CD4-positive, CD25-positive, alpha-beta regulatory T cell (primary cell): Measurements from ENCODE around the gene SOX8. TPM values are rescaled to one million over a fixed set of nuclear protein-coding genes. Genes with fewer than 3 reads are reported as not detected.

ENCODE experiments used
- ATAC-seq, 2 donors: fragments of 150-1000 bp; cut with Tn5 transposase; one replicate each; pipeline ENCODE4 v1.10.0; 2021; ENCODE audit warnings: low read depth in 2 of 2, moderate number of reproducible peaks in 2 of 2, moderate library complexity in 1 of 2
- DNase-seq, 3 donors: peaks; one replicate each; pipeline versions ENCODE4 v3.0.0 to v3.0.0-alpha.2; 2012 to 2022; ENCODE audit warnings: mixed read lengths in 1 of 3
- H3K27ac ChIP-seq: one replicate; pipeline ENCODE4 v1.7.0; 2013; ENCODE audit warnings: mild to moderate bottlenecking, low read length; ENCODE audit not compliant: insufficient read depth, poor library complexity, severe bottlenecking
- H3K27me3 ChIP-seq: one replicate; pipeline ENCODE4 v1.7.0; 2013; ENCODE audit warnings: low read length; ENCODE audit not compliant: control insufficient read depth, insufficient read depth
- H3K36me3 ChIP-seq: one replicate; pipeline ENCODE4 v1.7.0; 2013; ENCODE audit warnings: mild to moderate bottlenecking, low read length, moderate library complexity; ENCODE audit not compliant: control insufficient read depth, insufficient read depth
- H3K4me1 ChIP-seq: 2 replicates; pipeline ENCODE4 v1.7.0; 2013; ENCODE audit warnings: mild to moderate bottlenecking, low read length; ENCODE audit not compliant: insufficient read depth, control insufficient read depth, poor library complexity, severe bottlenecking
- H3K4me3 ChIP-seq: one replicate; pipeline ENCODE4 v1.7.0; 2013; ENCODE audit warnings: low read depth, mild to moderate bottlenecking, low read length, moderate library complexity
- H3K9me3 ChIP-seq, 2 experiments: 1 replicate in 1 of 2; 2 replicates in 1 of 2; pipeline ENCODE4 v1.7.0; 2013; ENCODE audit warnings: low read length in 2 of 2, mild to moderate bottlenecking in 1 of 2, moderate library complexity in 1 of 2; ENCODE audit not compliant: control insufficient read depth in 2 of 2
- H3K27ac Mint-ChIP-seq, 3 donors: one replicate each; pipeline ENCODE4 v1.8.0; 2020 to 2022; ENCODE audit warnings: mild to moderate bottlenecking in 3 of 3, mixed read lengths in 3 of 3, moderate library complexity in 2 of 3
- H3K27me3 Mint-ChIP-seq: one replicate; pipeline ENCODE4 v1.8.0; 2022; ENCODE audit warnings: mild to moderate bottlenecking, mixed read lengths
- H3K36me3 Mint-ChIP-seq: one replicate; pipeline ENCODE4 v1.8.0; 2020; ENCODE audit warnings: mixed read lengths
- H3K4me1 Mint-ChIP-seq, 4 donors: one replicate each; pipeline ENCODE4 v1.8.0; 2020 to 2022; ENCODE audit warnings: mixed read lengths in 4 of 4, mild to moderate bottlenecking in 1 of 4
- H3K4me3 Mint-ChIP-seq, 4 donors: one replicate each; pipeline ENCODE4 v1.8.0; 2020 to 2022; ENCODE audit warnings: mild to moderate bottlenecking in 4 of 4, mixed read lengths in 4 of 4, moderate library complexity in 3 of 4
- H3K9me3 Mint-ChIP-seq, 7 donors: one replicate each; pipeline ENCODE4 v1.8.0; 2020 to 2022; ENCODE audit warnings: mixed read lengths in 7 of 7, mild to moderate bottlenecking in 3 of 7, moderate library complexity in 2 of 7
- polyA plus RNA-seq, 4 donors: library from polyadenylated mRNA; unstranded; fragments of 300-500 nt; fragmentation: Illumina TruSeq; gene quantifications; one replicate each; pipeline ENCODE4 v1.2.3, GENCODE V29; 2021
- total RNA-seq: library from RNA; stranded (reverse); gene quantifications from one replicate; pipeline ENCODE4 v1.2.3, GENCODE V29; 2022

Gene SOX8
- total and polyA plus RNA-seq, 5 donors from 2014 or later = 0.16 to 1.1 (median 0.29) TPM

DNA sequence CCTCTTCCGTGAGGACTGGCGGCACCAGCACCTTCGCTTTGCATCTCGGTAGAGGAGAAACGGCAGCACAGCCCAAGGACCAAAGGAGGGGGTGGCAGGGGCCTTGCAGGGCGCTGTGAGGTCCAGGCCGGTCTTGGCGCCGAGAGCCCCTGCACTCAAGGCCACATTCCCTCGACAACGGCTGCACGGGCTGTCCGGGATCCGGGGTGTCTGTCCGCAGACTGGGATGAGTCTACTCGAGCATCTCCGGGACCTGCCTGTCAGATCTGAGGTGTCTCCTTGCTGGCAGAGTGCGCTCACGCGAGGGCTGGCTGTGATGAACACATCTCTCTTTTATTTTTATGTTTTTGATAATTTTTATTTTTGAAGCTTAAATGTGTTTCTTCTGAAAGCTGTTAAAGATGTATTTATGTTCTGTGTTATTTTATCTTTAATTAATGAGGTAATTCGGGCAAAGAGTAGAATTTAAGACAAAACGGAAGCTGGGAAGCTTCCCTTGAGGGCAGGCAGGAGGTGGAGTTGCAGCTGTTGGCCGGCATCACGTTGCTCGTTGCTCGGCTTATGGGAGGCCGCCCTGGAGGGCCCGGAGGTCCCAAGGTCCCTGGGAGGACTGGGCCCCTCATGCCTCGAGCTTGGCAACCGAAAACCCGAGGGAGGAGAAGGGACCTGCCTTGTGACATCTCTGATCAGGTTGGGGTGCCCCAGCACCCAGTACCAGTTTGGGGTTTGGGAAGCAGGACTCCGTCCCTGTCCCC lies 4.3 kb downstream of the SOX8 start:
- Mint-ChIP-seq H3K27ac (no peak overlapping the region), H3K36me3 (no peaks in the 10 kb centered on the region), H3K9me3 (no peaks in the 10 kb centered on the region), H3K27me3 (no peaks in the 10 kb centered on the region), H3K4me3 (peak overlapping the region in 2 of 4 donors; percentile 4 to 74), H3K4me1 (peaks cover 0 to 2% (median 0%) of the 10 kb centered on the region in 4 donors)
- no peaks in the 10 kb centered on the region for H3K36me3 ChIP-seq
- no peak for DNase-seq
- H3K4me1 ChIP-seq = peaks cover 8% of the 10 kb centered on the region
- no peak overlapping the region for H3K27ac ChIP-seq
- H3K4me3 ChIP-seq = no peak overlapping the region
- no peaks in the 10 kb centered on the region for H3K27me3 ChIP-seq
- no peaks in the 10 kb centered on the region for H3K9me3 ChIP-seq
- no peak for ATAC-seq

DNA sequence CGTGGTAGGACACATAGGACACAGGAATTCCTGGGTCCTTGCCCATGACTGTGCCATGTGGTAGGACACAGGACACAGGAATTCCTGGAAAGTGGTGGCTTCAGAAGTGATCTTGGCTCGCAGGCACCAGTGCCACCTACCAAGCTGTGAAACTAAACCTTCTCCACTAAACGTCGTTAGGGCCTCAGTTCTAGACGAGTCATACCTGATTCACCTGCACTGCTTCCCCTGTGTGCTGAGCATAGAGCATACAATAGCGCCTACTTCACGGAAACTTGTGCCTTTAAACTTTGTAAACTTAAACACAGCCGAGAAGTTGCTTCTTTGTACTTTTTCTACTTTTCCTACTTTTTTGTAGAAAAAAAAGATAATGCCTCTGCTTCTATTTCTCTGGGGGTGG lies 4.8 kb downstream of the SOX8 start:
- ATAC-seq = no peak
- Mint-ChIP-seq H3K9me3 (no peaks in the 10 kb centered on the region), H3K27me3 (no peaks in the 10 kb centered on the region), H3K4me1 (peaks cover 0 to 2% (median 0%) of the 10 kb centered on the region in 4 donors), H3K4me3 (peak overlapping the region in 1 of 4 donors; percentile 4), H3K36me3 (no peaks in the 10 kb centered on the region), H3K27ac (no peak overlapping the region)
- H3K27me3 ChIP-seq = no peaks in the 10 kb centered on the region
- peaks cover 5% of the 10 kb centered on the region for H3K4me1 ChIP-seq
- no peaks in the 10 kb centered on the region for H3K9me3 ChIP-seq
- no peaks in the 10 kb centered on the region for H3K36me3 ChIP-seq
- no peak overlapping the region for H3K27ac ChIP-seq
- no peak overlapping the region for H3K4me3 ChIP-seq
- no peak for DNase-seq

DNA sequence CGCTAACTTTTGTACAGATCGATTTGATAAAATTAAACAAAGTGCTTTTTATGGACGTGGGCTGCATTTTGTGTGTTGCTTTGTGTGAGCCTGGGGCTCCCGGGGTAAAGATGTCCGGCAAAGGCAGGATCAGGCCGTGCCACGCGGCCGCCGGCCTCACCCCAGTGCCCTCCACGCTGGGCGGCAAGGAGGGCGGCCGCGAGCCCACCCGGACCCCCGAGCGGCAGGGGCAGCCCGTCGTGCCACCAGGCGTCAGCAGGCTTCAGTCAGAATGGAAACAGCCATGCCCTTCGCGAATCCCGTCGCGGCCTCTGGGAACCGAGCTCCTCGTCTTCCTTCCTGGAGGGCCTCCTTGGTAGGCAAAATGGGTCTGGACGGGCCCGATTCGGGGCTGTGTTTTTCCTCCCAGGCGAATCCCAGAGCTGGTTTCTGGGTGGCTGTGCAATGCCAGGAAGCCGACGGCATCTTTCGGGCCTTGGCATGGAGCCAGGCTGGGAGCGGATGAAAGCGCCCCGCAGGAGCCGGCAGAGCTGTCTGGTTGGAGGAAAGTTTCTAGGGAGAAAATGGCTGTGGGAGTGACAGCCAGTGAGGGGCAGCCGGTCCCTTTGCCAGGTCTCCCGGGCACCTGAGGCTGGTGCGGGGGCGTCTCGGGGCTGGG lies 5.5 kb downstream of the SOX8 start:
- Mint-ChIP-seq H3K9me3 (no peaks in the 10 kb centered on the region), H3K27me3 (no peaks in the 10 kb centered on the region), H3K27ac (no peak overlapping the region), H3K4me3 (no peak overlapping the region), H3K4me1 (peaks cover 0 to 2% (median 0%) of the 10 kb centered on the region in 4 donors), H3K36me3 (no peaks in the 10 kb centered on the region)
- Histone ChIP-seq H3K36me3 (no peaks in the 10 kb centered on the region), H3K4me1 (peaks cover 2% of the 10 kb centered on the region), H3K4me3 (no peak overlapping the region), H3K27ac (no peak overlapping the region), H3K27me3 (no peaks in the 10 kb centered on the region), H3K9me3 (no peaks in the 10 kb centered on the region)
- DNase-seq = no peak
- ATAC-seq = no peak

- H3K4me3 Mint-ChIP-seq = no peak overlapping the region
- Histone ChIP-seq H3K9me3 (no peaks in the 10 kb centered on the region), H3K36me3 (no peaks in the 10 kb centered on the region), H3K27me3 (no peaks in the 10 kb centered on the region), H3K4me1 (no peaks in the 10 kb centered on the region), H3K4me3 (no peak overlapping the region), H3K27ac (no peak overlapping the region)
- H3K27me3 Mint-ChIP-seq = no peaks in the 10 kb centered on the region
- H3K4me1 Mint-ChIP-seq = no peaks in the 10 kb centered on the region
- ATAC-seq = no peak
- no peak overlapping the region for H3K27ac Mint-ChIP-seq
- no peak for DNase-seq
- H3K9me3 Mint-ChIP-seq = no peaks in the 10 kb centered on the region
- no peaks in the 10 kb centered on the region for H3K36me3 Mint-ChIP-seq
Measured at GRCh38 chr16:987906-988305, 6.3 kb downstream of the SOX8 start.

- H3K9me3 ChIP-seq = no peaks in the 10 kb centered on the region
- Mint-ChIP-seq H3K27ac (no peak overlapping the region), H3K9me3 (no peaks in the 10 kb centered on the region), H3K4me1 (no peaks in the 10 kb centered on the region), H3K27me3 (no peaks in the 10 kb centered on the region), H3K4me3 (no peak overlapping the region), H3K36me3 (no peaks in the 10 kb centered on the region)
- ATAC-seq (no peak), DNase-seq (no peak)
- no peaks in the 10 kb centered on the region for H3K36me3 ChIP-seq
- H3K27ac ChIP-seq = no peak overlapping the region
- H3K4me3 ChIP-seq = no peak overlapping the region
- H3K27me3 ChIP-seq = no peaks in the 10 kb centered on the region
- no peaks in the 10 kb centered on the region for H3K4me1 ChIP-seq
Measured at GRCh38 chr16:988471-989353, 7.1 kb downstream of the SOX8 start.

DNA sequence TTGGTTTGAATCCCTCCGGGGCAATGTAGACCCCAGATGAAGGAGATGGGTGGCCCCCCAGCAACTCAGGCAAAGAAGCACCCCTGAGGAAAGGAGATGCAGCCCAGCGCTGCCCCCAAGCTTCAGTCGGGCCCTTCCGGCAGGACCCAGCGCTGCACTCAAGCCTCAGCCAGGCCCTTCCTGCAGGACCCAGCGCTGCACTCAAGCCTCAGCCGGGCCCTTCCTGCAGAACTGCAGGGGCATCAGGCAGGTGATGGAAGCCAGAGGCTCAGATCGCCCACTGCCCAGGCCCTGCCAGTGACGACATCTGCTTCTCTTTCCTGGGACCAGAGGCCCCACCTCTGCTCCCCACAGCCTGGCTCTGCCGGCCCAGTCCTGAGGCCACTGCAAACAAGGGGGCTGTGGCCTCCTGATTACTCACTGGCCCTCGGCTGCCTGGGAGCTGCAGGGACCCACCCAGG lies 7.8 kb downstream of the SOX8 start:
- ATAC-seq = no peak
- no peaks in the 10 kb centered on the region for H3K9me3 Mint-ChIP-seq
- Histone ChIP-seq H3K36me3 (no peaks in the 10 kb centered on the region), H3K9me3 (no peaks in the 10 kb centered on the region), H3K4me1 (no peaks in the 10 kb centered on the region), H3K27me3 (no peaks in the 10 kb centered on the region), H3K4me3 (no peak overlapping the region), H3K27ac (no peak overlapping the region)
- H3K4me3 Mint-ChIP-seq = no peak overlapping the region
- no peak for DNase-seq
- no peak overlapping the region for H3K27ac Mint-ChIP-seq
- H3K27me3 Mint-ChIP-seq = no peaks in the 10 kb centered on the region
- H3K4me1 Mint-ChIP-seq = no peaks in the 10 kb centered on the region
- no peaks in the 10 kb centered on the region for H3K36me3 Mint-ChIP-seq

GRCh38 chr16:990516-991291 lies 9.1 kb downstream of the SOX8 start:
- Histone ChIP-seq H3K27me3 (no peaks in the 10 kb centered on the region), H3K36me3 (no peaks in the 10 kb centered on the region), H3K27ac (no peak overlapping the region), H3K4me1 (no peaks in the 10 kb centered on the region), H3K4me3 (no peak overlapping the region), H3K9me3 (no peaks in the 10 kb centered on the region)
- Mint-ChIP-seq H3K36me3 (no peaks in the 10 kb centered on the region), H3K27ac (peak overlapping the region in 1 of 3 donors; percentile 5), H3K9me3 (peaks cover 0 to 5% (median 0%) of the 10 kb centered on the region in 7 donors), H3K4me3 (no peak overlapping the region), H3K4me1 (peaks cover 0 to 7% (median 2%) of the 10 kb centered on the region in 4 donors), H3K27me3 (no peaks in the 10 kb centered on the region)
- ATAC-seq = no peak
- no peak for DNase-seq
